Endothelial cell of umbilical vein (primary cell): Measurements from ENCODE around the gene SOHLH2. TPM values are rescaled to one million over a fixed set of nuclear protein-coding genes. Genes with fewer than 3 reads are reported as not detected.

ENCODE experiments used
- BruUV-seq: library from RNA; stranded (reverse); fragments of 400-500 nt; replicated peaks from 2 replicates; lab custom pipeline; 2021; lab: Mats Ljungman, UMichigan
- CTCF ChIA-PET: fragments of 300-600, 350-600 bp; sonication (Branson Sonifier 250); formaldehyde crosslinking; loops from one replicate; lab custom pipeline; 2021; ENCODE audit warnings: antibody characterized with exemption, inconsistent platforms; lab: Charles Lee
- POLR2A ChIA-PET: fragments of 300-600, 350-600 bp; sonication (Branson Sonifier 250); formaldehyde crosslinking; loops from one replicate; lab custom pipeline; 2021; ENCODE audit warnings: antibody characterized with exemption, inconsistent platforms; lab: Charles Lee
- DNase-seq: peaks from one replicate; pipeline ENCODE4 v3.0.0-alpha.2; 2011; ENCODE audit warnings: low read depth, low spot score
- FAIRE-seq: peaks from 2 replicates; lab custom pipeline; 2011; peaks lifted over from hg19 to GRCh38; lab: Jason Lieb, UNC
- H2AFZ ChIP-seq: 2 replicates; pipeline ENCODE4 v1.6.0; 2012; ENCODE audit warnings: low read depth, low read length, control low read depth, inconsistent platforms
- H3K27ac ChIP-seq: 2 replicates; pipeline ENCODE4 v1.5.1; 2011; ENCODE audit warnings: low read depth, mild to moderate bottlenecking, control low read depth, low read length, moderate library complexity; ENCODE audit not compliant: insufficient read depth
- H3K27me3 ChIP-seq, 2 experiments: 2 replicates each; pipeline versions ENCODE4 v1.6.0 to v1.6.1; 2011; ENCODE audit warnings: low read length in 2 of 2, mixed read lengths in 1 of 2; ENCODE audit not compliant: control insufficient read depth in 2 of 2, insufficient read depth in 2 of 2
- H3K36me3 ChIP-seq, 2 experiments: 2 replicates in 1 of 2; 3 replicates in 1 of 2; pipeline ENCODE4 v1.5.1; 2011; ENCODE audit warnings: low read length in 2 of 2, mild to moderate bottlenecking in 1 of 2, moderate library complexity in 1 of 2; ENCODE audit not compliant: control insufficient read depth in 2 of 2, insufficient read depth in 2 of 2; ENCODE audit errors: extremely low read depth in 1 of 2
- H3K4me1 ChIP-seq: 3 replicates; pipeline ENCODE4 v1.5.1; 2011; ENCODE audit warnings: mild to moderate bottlenecking, low read length; ENCODE audit not compliant: control insufficient read depth, insufficient read depth; ENCODE audit errors: extremely low read depth
- H3K4me2 ChIP-seq: 2 replicates; pipeline ENCODE4 v1.6.1; 2011; ENCODE audit warnings: low read length, control low read depth, mixed read lengths; ENCODE audit not compliant: insufficient read depth
- H3K4me3 ChIP-seq, 3 experiments: fragments of 200-600 bp in 1 of 3; sonication (generic), shearing (Covaris generic) in 1 of 3; replicated peaks in 1 of 3; 2 replicates each; pipeline ENCODE4 v1.5.1; 2011 to 2016; ENCODE audit warnings: control low read depth in 3 of 3, low read length in 3 of 3, mild to moderate bottlenecking in 2 of 3, inconsistent platforms in 1 of 3, low read depth in 1 of 3, moderate library complexity in 1 of 3; ENCODE audit not compliant: insufficient read depth in 1 of 3
- H3K79me2 ChIP-seq: 2 replicates; pipeline ENCODE4 v1.6.0; 2012; ENCODE audit warnings: low read length, inconsistent platforms; ENCODE audit not compliant: control insufficient read depth, insufficient read depth
- H3K9ac ChIP-seq: replicated peaks from 2 replicates; pipeline ENCODE3; 2011; ENCODE audit warnings: low read length, control low read depth; ENCODE audit not compliant: insufficient read depth; ENCODE audit errors: extremely low read depth
- H3K9me1 ChIP-seq: replicated peaks from 3 replicates; pipeline ENCODE4 v1.6.0; 2011; ENCODE audit warnings: mild to moderate bottlenecking, low read length; ENCODE audit not compliant: control insufficient read depth, insufficient read depth; ENCODE audit errors: extremely low read depth
- H3K9me3 ChIP-seq: replicated peaks from 2 replicates; pipeline ENCODE4 v1.5.1; 2012; ENCODE audit warnings: low read length, inconsistent platforms; ENCODE audit not compliant: control insufficient read depth, insufficient read depth
- H4K20me1 ChIP-seq: replicated peaks from 2 replicates; pipeline ENCODE3; 2011; ENCODE audit warnings: mild to moderate bottlenecking, low read length; ENCODE audit not compliant: control insufficient read depth, insufficient read depth; ENCODE audit errors: extremely low read depth
- EZH2 ChIP-seq: IDR thresholded peaks from 2 replicates; pipeline ENCODE4 v1.6.1; 2012; ENCODE audit warnings: borderline replicate concordance, low read depth, mild to moderate bottlenecking, moderate library complexity, low read length, inconsistent platforms; ENCODE audit not compliant: severe bottlenecking
- FOS ChIP-seq: IDR thresholded peaks from 2 replicates; pipeline ENCODE4 v1.6.1; 2011; ENCODE audit warnings: mild to moderate bottlenecking, low read length, moderate library complexity, borderline replicate concordance; ENCODE audit not compliant: insufficient read depth
- GATA2 ChIP-seq: IDR thresholded peaks from 2 replicates; pipeline ENCODE4 v1.7.0; 2011; ENCODE audit warnings: low read depth, mild to moderate bottlenecking, moderate library complexity, mixed read lengths, low read length; ENCODE audit not compliant: insufficient read length, insufficient read depth
- JUN ChIP-seq: IDR thresholded peaks from 2 replicates; pipeline ENCODE4 v1.6.1; 2011; ENCODE audit warnings: borderline replicate concordance, low read depth; ENCODE audit not compliant: insufficient read length, insufficient read depth
- MYC ChIP-seq: IDR thresholded peaks from one replicate; pipeline ENCODE4 v1.6.1; 2011; ENCODE audit warnings: mild to moderate bottlenecking, low read depth, low read length
- POLR2A ChIP-seq: IDR thresholded peaks from 2 replicates; pipeline ENCODE4 v1.6.1; 2012; ENCODE audit warnings: low read depth, mild to moderate bottlenecking, control low read depth, low read length
- POLR2AphosphoS5 ChIP-seq: IDR thresholded peaks from 2 replicates; pipeline ENCODE4 v1.6.1; 2012; ENCODE audit warnings: low read depth, mild to moderate bottlenecking, control low read depth, low read length, moderate library complexity; ENCODE audit not compliant: insufficient read depth
- dilution Hi-C: fragments of 300-500 bp; cut with MboI; formaldehyde crosslinking; loops from one replicate; pipeline ENCODE4 v1.15.0; 2019; ENCODE audit warnings: low sequenced_read_pairs; ENCODE audit not compliant: extremely low pct_ligation_motif_present
- intact Hi-C: fragments of 100-400 bp; cut with micrococcal nuclease; formaldehyde crosslinking; loops from one replicate; pipeline ENCODE4 v1.10.0; 2022
- polyA plus RNA-seq, 4 experiments: library from polyadenylated mRNA; depleted of rRNA in 3 of 4; stranded (reverse) in 3 of 4; unstranded in 1 of 4; fragments of >200 nt; gene quantifications; 2 replicates each; pipeline versions ENCODE4 v1.2.1 to v1.2.3, GENCODE V29; 2011 to 2012; ENCODE audit warnings: missing spikeins in 1 of 4
- total RNA-seq: library from RNA; stranded (reverse); gene quantifications from 2 replicates; pipeline ENCODE4 v1.2.3, GENCODE V29; 2021
- TF ChIP-seq, protein P1 (sequence below), 2 donors: IDR thresholded peaks; 1 replicate in 1 of 2; 2 replicates in 1 of 2; pipeline ENCODE4 v1.5.1; 2011; ENCODE audit warnings: low read length in 2 of 2, mild to moderate bottlenecking in 2 of 2, moderate library complexity in 2 of 2, control low read depth in 1 of 2, inconsistent platforms in 1 of 2, low read depth in 1 of 2; ENCODE audit not compliant: insufficient read depth in 1 of 2; ENCODE audit errors: extremely low read depth in 1 of 2
- TF ChIP-seq, protein P2 (sequence below): IDR thresholded peaks from 2 replicates; pipeline ENCODE4 v1.6.1; 2011; ENCODE audit not compliant: insufficient read depth, insufficient read length

SOHLH2 gene
- total and polyA plus RNA-seq, 2 donors (not counting 3 experiments of a cell fraction or from before 2014, with no cell fraction given), result 0.11 to 0.55 TPM

DNA sequence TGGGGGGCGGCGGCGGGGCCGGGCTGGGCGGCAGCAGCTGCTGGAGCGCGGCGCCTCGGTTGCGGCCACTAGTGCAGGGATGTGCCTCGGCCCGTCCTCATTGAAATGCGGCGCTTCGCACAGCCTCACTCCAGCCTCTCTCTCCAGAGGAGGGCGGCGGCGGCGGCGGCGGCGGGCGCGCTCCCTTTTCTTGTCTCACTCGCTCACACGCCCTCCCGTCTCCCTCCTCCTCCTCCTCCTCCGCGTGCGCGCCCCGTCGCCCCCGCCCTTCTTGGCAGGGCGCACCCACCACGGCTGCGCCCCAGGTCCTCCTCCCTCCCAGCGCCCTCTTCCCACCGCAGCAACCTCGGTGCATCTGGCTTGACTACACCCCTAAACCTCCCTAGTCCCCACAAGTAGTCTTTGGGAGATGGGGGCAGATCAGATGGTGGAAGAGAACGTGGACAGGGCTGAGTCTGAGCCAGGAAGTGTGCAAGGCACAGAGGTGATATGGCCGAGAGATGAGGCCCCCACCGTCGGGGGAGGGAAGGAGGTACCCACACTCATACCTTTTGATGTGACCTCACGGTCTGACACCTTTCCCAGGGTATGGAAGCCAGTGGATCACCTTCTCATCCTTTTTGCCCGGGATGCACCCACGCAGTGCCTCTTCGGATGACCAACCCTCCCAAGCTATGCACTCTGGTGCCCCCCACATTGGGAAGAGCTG, 83.0 kb downstream of the SOHLH2 start, which contains the start of gene DCLK1:
TSS of gene DCLK1 (minus strand) at position 161 of the 709 bp plus-strand sequence.
- Histone ChIP-seq H3K4me1 (peaks cover 6% of the 10 kb centered on the region), H4K20me1 (no peaks in the 10 kb centered on the region), H3K27me3 (peaks cover 19 to 24% of the 10 kb centered on the region in 2 experiments), H3K36me3 (no peaks in the 10 kb centered on the region), H3K9me3 (no peaks in the 10 kb centered on the region), H3K4me3 (peak within 1 kb of the TSS in 2 of 3 experiments; percentile 20 to 31), H3K79me2 (no peaks in the 10 kb centered on the region), H3K4me2 (peak within 1 kb of the TSS; percentile 56), H3K9ac (no peak within 1 kb of the TSS), H3K27ac (no peak within 1 kb of the TSS), H3K9me1 (no peaks in the 10 kb centered on the region), H2AFZ (peak within 1 kb of the TSS; percentile 62)
- no peak for DNase-seq
- ChIA-PET CTCF (interaction anchor here (1.4 to 1.8 kb wide), 2 partner anchors 12 to 152 kb away, joined by 4 to 8 read pairs; no protein-coding TSS in a partner anchor), POLR2A (no interaction called here)
- TF ChIP-seq, protein P1, sequence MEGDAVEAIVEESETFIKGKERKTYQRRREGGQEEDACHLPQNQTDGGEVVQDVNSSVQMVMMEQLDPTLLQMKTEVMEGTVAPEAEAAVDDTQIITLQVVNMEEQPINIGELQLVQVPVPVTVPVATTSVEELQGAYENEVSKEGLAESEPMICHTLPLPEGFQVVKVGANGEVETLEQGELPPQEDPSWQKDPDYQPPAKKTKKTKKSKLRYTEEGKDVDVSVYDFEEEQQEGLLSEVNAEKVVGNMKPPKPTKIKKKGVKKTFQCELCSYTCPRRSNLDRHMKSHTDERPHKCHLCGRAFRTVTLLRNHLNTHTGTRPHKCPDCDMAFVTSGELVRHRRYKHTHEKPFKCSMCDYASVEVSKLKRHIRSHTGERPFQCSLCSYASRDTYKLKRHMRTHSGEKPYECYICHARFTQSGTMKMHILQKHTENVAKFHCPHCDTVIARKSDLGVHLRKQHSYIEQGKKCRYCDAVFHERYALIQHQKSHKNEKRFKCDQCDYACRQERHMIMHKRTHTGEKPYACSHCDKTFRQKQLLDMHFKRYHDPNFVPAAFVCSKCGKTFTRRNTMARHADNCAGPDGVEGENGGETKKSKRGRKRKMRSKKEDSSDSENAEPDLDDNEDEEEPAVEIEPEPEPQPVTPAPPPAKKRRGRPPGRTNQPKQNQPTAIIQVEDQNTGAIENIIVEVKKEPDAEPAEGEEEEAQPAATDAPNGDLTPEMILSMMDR (IDR thresholded peaks at IDR 0.05; ENCODE audit: extremely low read depth in 1 of 2, insufficient read depth in 1 of 2, low read depth in 1 of 2, low read length in 2 of 2), result no peak
- dilution Hi-C loops (no loop called here), intact Hi-C loops (loop anchor here (5.0 kb wide), 1 partner anchor 146 kb away; no protein-coding TSS in a partner anchor)
- no TSS peak for BruUV-seq
- peak; percentile 81 for FAIRE-seq

DNA sequence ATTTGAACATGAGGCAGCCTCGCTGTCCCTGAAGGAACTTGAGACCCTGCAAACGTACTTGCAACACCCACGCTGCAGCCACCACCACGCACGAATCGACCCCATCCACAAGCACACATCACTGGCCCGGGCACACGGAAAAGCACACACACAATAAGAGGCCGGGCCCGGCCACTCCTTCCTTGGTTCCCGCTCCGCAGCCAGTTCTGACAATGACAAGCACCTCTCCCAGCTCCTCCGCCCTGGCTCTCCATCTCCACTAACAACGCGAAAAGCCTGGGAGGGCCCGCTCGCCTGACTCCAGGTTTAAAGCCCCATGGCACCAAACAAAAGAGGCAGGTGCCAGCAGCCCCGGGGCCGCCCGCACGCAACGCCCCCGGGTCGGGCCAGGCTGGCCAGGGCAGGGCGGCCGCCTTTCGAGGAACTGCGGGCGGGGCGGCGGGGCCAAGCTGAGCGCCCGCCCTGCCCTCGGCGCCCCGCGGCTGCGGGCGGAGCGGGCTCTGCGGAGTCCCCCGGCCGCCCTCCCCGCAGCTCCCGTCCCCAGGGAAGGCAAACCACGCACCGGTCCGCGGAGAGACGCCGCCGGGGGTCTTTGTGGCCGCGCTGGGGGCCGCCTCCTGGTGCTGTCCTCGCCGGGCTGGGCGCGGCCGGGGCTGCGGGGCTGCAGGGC, 83.7 kb downstream of the SOHLH2 start:
- dilution Hi-C loops, result no loop called here
- H3K9me3 ChIP-seq, result no peaks in the 10 kb centered on the region
- peak overlapping the region; percentile 56 for H3K4me2 ChIP-seq
- peak overlapping the region in 2 of 3 experiments; percentile 20 to 31 for H3K4me3 ChIP-seq
- no peak overlapping the region for H3K27ac ChIP-seq
- FAIRE-seq (no peak), DNase-seq (no peak)
- no peak overlapping the region for H3K9ac ChIP-seq
- peaks cover 19 to 23% of the 10 kb centered on the region in 2 experiments for H3K27me3 ChIP-seq
- ChIA-PET CTCF (interaction anchor here (1.4 kb wide), 1 partner anchor 152 kb away, joined by 4 read pairs; no protein-coding TSS in a partner anchor), POLR2A (no interaction called here)
- no peaks in the 10 kb centered on the region for H3K36me3 ChIP-seq
- TF ChIP-seq POLR2AphosphoS5 (no peak), FOS (no peak), POLR2A (no peak), GATA2 (no peak), EZH2 (no peak), MYC (no peak), JUN (no peak)
- TF ChIP-seq, protein P2, sequence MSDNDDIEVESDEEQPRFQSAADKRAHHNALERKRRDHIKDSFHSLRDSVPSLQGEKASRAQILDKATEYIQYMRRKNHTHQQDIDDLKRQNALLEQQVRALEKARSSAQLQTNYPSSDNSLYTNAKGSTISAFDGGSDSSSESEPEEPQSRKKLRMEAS, result no peak
- TF ChIP-seq, protein P1 (IDR thresholded peaks at IDR 0.05; ENCODE audit: extremely low read depth in 1 of 2, insufficient read depth in 1 of 2, low read depth in 1 of 2, low read length in 2 of 2), result no peak
- H3K9me1 ChIP-seq, result no peaks in the 10 kb centered on the region
- H4K20me1 ChIP-seq, result no peaks in the 10 kb centered on the region
- H2AFZ ChIP-seq, result peak overlapping the region; percentile 62
- no TSS peak for BruUV-seq
- peaks cover 6% of the 10 kb centered on the region for H3K4me1 ChIP-seq
- intact Hi-C loops, result loop anchor here (5.0 kb wide), 1 partner anchor 147 kb away; no protein-coding TSS in a partner anchor
- no peaks in the 10 kb centered on the region for H3K79me2 ChIP-seq
